SK-N-MC (cell line): ENCODE measurements around the gene TM2D1.

ENCODE experiments used
- DNase-seq: peaks from one replicate; pipeline ENCODE4 v3.0.0-alpha.2; 2011; ENCODE audit warnings: low read depth, low spot score
- H3K27ac ChIP-seq: fragments of 200-600 bp; sonication (generic); 2 replicates; pipeline ENCODE4 v1.5.1; 2016; ENCODE audit warnings: mixed run types
- H3K36me3 ChIP-seq: fragments of 200-600 bp; sonication (generic); 2 replicates; pipeline ENCODE4 v1.6.1; 2017; ENCODE audit warnings: antibody characterized with exemption, low read length, mixed read lengths; ENCODE audit not compliant: insufficient read depth
- H3K4me3 ChIP-seq: fragments of 200-600 bp; sonication (generic); 2 replicates; pipeline ENCODE4 v1.5.1; 2016
- H3K9ac ChIP-seq: fragments of 200-600 bp; sonication (generic); 2 replicates; pipeline ENCODE4 v1.8.0; 2017; ENCODE audit warnings: mixed run types, mixed read lengths; ENCODE audit not compliant: insufficient read length
- H3K9me3 ChIP-seq: fragments of 200-600 bp; sonication (generic); 2 replicates; pipeline ENCODE4 v1.6.1; 2017; ENCODE audit warnings: low read depth, mild to moderate bottlenecking, antibody characterized with exemption, low read length, moderate library complexity, mixed read lengths
- EZH2 ChIP-seq: fragments of 200-600 bp; sonication (generic); IDR thresholded peaks from one replicate; pipeline ENCODE4 v1.6.1; 2017; ENCODE audit warnings: antibody characterized with exemption
- FOXP2 ChIP-seq: optimal IDR thresholded peaks from 2 replicates; pipeline ENCODE3; 2011; ENCODE audit warnings: mild to moderate bottlenecking, moderate library complexity; ENCODE audit not compliant: insufficient read depth; ENCODE audit errors: extremely low read length, control extremely low read depth
- POLR2AphosphoS5 ChIP-seq: IDR thresholded peaks from 2 replicates; pipeline ENCODE4 v1.6.1; 2012; ENCODE audit warnings: mild to moderate bottlenecking, low read depth, low read length, borderline replicate concordance

The TM2D1 gene

GRCh38 chr1:61670445-61670844 lies 54.5 kb downstream of the TM2D1 start:
- no peak overlapping the region for H3K4me3 ChIP-seq
- no peak overlapping the region for H3K27ac ChIP-seq
- H3K9me3 ChIP-seq = no peaks in the 10 kb centered on the region
- no peaks in the 10 kb centered on the region for H3K36me3 ChIP-seq
- TF ChIP-seq POLR2AphosphoS5 (no peak), FOXP2 (no peak), EZH2 (no peak)
- no peak for DNase-seq
- H3K9ac ChIP-seq = no peak overlapping the region

GRCh38 chr1:61670016-61670415 lies 54.9 kb downstream of the TM2D1 start:
- no peaks in the 10 kb centered on the region for H3K9me3 ChIP-seq
- no peaks in the 10 kb centered on the region for H3K36me3 ChIP-seq
- H3K9ac ChIP-seq = no peak overlapping the region
- H3K27ac ChIP-seq = no peak overlapping the region
- no peak for TF ChIP-seq FOXP2
- TF ChIP-seq POLR2AphosphoS5 = no peak
- no peak for TF ChIP-seq EZH2
- no peak for DNase-seq
- no peak overlapping the region for H3K4me3 ChIP-seq

DNA sequence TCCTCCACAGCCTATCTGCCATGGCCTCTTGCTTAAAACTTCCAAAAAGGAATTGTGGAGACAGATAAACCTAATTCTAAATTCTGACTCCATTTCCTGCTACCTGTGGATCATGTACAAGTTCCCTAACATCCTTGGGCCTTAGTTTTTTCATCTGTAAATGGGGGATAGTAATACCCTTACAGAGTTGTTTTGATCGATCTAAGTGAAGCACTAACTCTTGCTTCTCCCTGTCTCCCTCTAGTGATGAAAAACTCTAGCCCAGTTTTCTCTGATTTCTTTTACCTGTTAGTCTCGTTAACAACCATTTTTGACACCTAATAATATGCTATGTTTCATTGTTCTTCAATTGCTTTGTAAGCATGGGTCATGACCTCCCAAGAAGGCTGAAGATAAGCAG lies 65.9 kb downstream of the TM2D1 start:
- Histone ChIP-seq H3K4me3 (no peak overlapping the region), H3K36me3 (no peaks in the 10 kb centered on the region), H3K9me3 (no peaks in the 10 kb centered on the region), H3K27ac (no peak overlapping the region), H3K9ac (no peak overlapping the region)
- no peak for DNase-seq
- TF ChIP-seq FOXP2 (no peak), EZH2 (no peak), POLR2AphosphoS5 (no peak)

GRCh38 chr1:61655453-61655852 lies 69.5 kb downstream of the TM2D1 start:
- H3K36me3 ChIP-seq = no peaks in the 10 kb centered on the region
- no peak overlapping the region for H3K27ac ChIP-seq
- no peak for TF ChIP-seq FOXP2
- no peak for TF ChIP-seq POLR2AphosphoS5
- no peak for TF ChIP-seq EZH2

GRCh38 chr1:61654067-61654466 lies 70.9 kb downstream of the TM2D1 start:
- Histone ChIP-seq H3K9me3 (no peaks in the 10 kb centered on the region), H3K36me3 (no peaks in the 10 kb centered on the region), H3K27ac (no peak overlapping the region), H3K9ac (no peak overlapping the region), H3K4me3 (no peak overlapping the region)
- TF ChIP-seq POLR2AphosphoS5 (no peak), FOXP2 (no peak), EZH2 (no peak)
- no peak for DNase-seq

More at GRCh38 chr1:61655453-61655852, 69.5 kb downstream of the TM2D1 start:
- DNase-seq = no peak
- H3K9ac ChIP-seq = no peak overlapping the region
- H3K4me3 ChIP-seq = no peak overlapping the region
- H3K9me3 ChIP-seq = no peaks in the 10 kb centered on the region

DNA sequence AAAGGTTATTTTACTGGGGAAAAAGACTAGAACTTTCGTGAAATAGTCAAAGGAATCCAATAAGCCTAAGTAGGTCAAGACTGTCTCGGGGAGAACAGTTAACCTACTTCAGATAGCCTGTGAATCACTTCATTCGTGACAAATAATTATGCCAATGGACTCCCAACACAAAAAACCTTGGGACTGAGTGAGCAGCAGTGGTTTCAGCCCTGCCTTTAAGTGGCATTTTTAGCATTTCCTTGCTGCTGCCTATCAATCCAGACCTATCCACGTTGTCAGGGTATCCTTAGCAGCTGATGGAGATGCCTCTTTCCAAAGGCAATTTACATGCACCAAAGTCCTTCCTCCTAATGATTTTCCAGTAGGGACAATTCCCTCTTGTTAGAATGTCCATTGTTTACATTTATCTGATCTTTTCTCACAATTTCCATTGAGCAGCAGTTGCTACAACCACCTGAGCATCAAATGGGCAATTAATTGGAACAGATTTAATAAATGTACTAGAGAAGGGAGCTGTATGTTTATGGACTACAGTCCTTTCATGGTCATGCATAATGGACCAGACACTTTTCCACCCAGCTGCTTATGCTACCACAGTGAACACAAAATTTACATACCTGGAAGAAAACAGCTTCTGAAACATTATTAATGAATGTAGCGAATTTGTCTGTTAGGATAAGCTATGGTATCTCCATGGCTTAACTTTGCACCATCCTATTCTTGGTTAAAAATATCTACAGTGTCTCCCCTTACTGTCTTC lies 75.8 kb downstream of the TM2D1 start:
- TF ChIP-seq FOXP2 (no peak), POLR2AphosphoS5 (no peak), EZH2 (no peak)
- H3K4me3 ChIP-seq = no peak overlapping the region
- no peak overlapping the region for H3K9ac ChIP-seq
- H3K9me3 ChIP-seq = no peaks in the 10 kb centered on the region
- no peak overlapping the region for H3K27ac ChIP-seq
- H3K36me3 ChIP-seq = no peaks in the 10 kb centered on the region
- no peak for DNase-seq

DNA sequence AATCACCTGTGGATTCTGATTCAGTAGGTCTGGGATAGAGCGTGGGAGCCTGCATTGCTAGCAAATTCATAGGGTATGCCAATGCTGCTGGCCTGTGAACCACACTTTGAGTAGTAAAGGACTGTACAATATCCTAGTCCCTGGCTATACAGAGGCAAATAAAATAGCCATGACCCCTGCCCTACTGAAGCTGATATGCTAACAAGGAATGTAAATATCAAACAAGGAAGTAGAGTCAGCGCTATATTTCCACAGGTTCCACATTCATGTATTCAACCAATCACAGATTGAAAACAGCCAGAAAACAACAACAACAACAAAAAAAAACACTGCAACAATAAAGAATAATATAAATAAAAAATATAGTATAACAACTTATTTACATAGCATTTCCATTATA lies 77.8 kb downstream of the TM2D1 start:
- H3K4me3 ChIP-seq = no peak overlapping the region
- no peaks in the 10 kb centered on the region for H3K36me3 ChIP-seq
- H3K27ac ChIP-seq = no peak overlapping the region
- TF ChIP-seq EZH2 (no peak), FOXP2 (no peak), POLR2AphosphoS5 (no peak)
- H3K9ac ChIP-seq = no peak overlapping the region
- DNase-seq = no peak
- no peaks in the 10 kb centered on the region for H3K9me3 ChIP-seq

DNA sequence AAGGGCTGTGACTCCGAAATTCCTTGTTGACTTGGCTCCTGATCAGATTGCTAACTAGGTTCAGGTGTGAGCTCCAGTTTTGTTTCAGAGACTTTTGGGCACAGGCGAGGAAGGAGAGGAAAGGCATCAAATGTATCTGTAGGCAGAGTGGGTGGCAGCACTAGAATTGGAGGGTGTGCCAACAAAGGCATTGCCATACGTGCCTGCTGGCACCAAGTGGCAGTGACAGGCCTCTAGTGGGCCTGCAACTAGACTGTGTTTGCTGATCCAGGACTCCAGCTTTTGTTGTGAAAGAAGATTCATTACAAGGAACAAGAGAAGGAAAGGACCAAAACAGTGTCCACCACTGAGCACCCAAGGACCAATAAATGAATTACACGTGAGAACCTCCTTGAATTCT lies 79.5 kb downstream of the TM2D1 start:
- no peak for TF ChIP-seq POLR2AphosphoS5
- TF ChIP-seq EZH2 = no peak
- TF ChIP-seq FOXP2 = no peak
- Histone ChIP-seq H3K27ac (no peak overlapping the region), H3K9ac (no peak overlapping the region), H3K4me3 (no peak overlapping the region), H3K36me3 (no peaks in the 10 kb centered on the region), H3K9me3 (no peaks in the 10 kb centered on the region)
- DNase-seq = no peak

DNA sequence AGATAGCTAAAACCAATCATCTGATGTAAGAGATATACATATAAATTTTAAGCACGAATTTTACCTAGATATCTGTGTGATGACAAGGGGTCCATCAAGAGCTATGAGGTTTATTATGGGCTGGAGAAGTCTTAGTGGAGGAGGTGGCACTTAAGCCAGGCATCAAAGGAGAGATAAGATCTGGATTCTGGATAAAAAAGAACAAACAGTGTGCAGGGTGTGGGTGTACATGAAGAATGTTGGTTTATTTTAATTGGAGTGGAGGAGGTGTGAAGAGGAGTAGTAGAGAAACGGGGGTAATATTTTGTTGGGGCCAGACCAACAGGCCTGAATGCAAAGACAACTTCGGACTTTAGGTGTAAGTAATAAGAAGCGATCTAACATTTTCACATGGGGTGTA lies 80.6 kb downstream of the TM2D1 start:
- Histone ChIP-seq H3K9ac (no peak overlapping the region), H3K27ac (no peak overlapping the region), H3K4me3 (no peak overlapping the region), H3K36me3 (no peaks in the 10 kb centered on the region), H3K9me3 (no peaks in the 10 kb centered on the region)
- no peak for DNase-seq
- TF ChIP-seq POLR2AphosphoS5 (no peak), EZH2 (no peak), FOXP2 (no peak)
